Measurements from ENCODE around the gene AMDHD2. TPM values are rescaled to one million over a fixed set of nuclear protein-coding genes. Genes with fewer than 3 reads are reported as not detected.

Gene AMDHD2
- total and polyA plus RNA-seq, 2 experiments from 2014 or later: 15.2 to 31.9 TPM

DNA sequence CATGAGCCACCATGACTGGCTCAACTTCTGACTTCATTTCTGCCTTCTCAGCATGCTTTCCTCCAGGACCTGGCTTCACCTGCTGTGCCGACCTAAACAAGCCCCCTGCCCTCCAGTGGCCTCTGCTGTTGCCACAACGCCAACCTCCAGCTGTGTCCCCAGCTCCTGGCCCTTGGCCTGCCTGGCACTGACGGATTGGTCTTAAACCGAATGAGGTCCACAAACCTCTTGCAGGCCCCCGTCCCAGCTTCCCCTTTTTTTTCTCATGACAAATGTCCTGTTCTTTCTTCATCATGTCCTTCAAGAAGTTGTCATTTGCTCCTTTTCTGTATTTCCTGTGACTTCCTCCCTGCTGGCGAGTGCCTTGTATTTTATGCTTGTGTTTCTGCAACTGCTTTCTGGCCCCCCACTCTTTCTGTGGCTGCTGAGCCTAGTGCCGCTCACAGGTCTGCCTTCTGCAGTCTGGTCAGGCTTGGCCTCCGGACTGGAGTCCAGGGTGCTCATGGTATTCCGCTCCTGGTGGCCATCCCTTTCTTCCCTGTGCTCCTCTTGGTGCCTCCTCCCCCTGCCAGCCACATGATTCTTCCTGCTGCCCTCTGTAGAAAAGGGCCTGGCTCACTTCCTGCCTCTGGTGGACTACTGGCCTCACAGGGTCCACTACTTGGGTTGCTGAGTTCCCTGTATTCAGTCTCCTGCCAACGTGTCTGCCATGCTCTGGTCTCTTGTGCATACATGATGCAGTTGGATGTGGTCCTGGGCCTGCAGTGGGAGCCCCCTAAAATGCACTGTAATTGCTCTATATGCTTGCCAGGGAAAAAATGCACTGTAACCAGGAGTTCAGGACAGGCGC is 3.6 kb upstream of the AMDHD2 start:
- Histone ChIP-seq H2AFZ (no peak overlapping the region), H3K9ac (peak overlapping the region; percentile 98), H3K4me3 (no peak overlapping the region), H3K36me3 (ENCODE audit: low read depth) (no peaks in the 10 kb centered on the region), H3K27me3 (replicated peaks; ENCODE audit: insufficient read depth) (no peaks in the 10 kb centered on the region), H3K9me3 (ENCODE audit: low read depth) (no peaks in the 10 kb centered on the region), H3F3A (ENCODE audit: insufficient read depth) (peaks cover 12% of the 10 kb centered on the region), H3K9me2 (ENCODE audit: insufficient read depth) (no peaks in the 10 kb centered on the region), H3K27ac (0 out of 2 replicates have a peak overlapping the region, but pooled peaks have one; percentile 85), H3K4me2 (ENCODE audit: unreplicated experiment) (peak overlapping the region; percentile 88), H3K79me2 (ENCODE audit: insufficient read depth) (peaks cover 65% of the 10 kb centered on the region), H3K4me1 (ENCODE audit: insufficient read depth) (peaks cover 35% of the 10 kb centered on the region), H4K20me1 (ENCODE audit: insufficient read depth) (peaks cover 6% of the 10 kb centered on the region; the same call in 1 of the 2 replicates)
- 62 to 63% methylated on average over 11 of the region's 11 CpGs for WGBS, 2 experiments (ENCODE audit: low coverage in 1 of 2, low lambda C conversion rate in 2 of 2, missing lambda C conversion rate in 2 of 2)
- in situ Hi-C loops (cut with MboI): no loop called here
- TF ChIP-seq EZH2phosphoT487 (IDR thresholded peaks at IDR 0.05; ENCODE audit: insufficient read depth, low read depth) (no peak), EZH2 (IDR thresholded peaks at IDR 0.05; ENCODE audit: insufficient read depth, poor library complexity, severe bottlenecking) (no peak)
- peak; percentile 47 for DNase-seq

DNA sequence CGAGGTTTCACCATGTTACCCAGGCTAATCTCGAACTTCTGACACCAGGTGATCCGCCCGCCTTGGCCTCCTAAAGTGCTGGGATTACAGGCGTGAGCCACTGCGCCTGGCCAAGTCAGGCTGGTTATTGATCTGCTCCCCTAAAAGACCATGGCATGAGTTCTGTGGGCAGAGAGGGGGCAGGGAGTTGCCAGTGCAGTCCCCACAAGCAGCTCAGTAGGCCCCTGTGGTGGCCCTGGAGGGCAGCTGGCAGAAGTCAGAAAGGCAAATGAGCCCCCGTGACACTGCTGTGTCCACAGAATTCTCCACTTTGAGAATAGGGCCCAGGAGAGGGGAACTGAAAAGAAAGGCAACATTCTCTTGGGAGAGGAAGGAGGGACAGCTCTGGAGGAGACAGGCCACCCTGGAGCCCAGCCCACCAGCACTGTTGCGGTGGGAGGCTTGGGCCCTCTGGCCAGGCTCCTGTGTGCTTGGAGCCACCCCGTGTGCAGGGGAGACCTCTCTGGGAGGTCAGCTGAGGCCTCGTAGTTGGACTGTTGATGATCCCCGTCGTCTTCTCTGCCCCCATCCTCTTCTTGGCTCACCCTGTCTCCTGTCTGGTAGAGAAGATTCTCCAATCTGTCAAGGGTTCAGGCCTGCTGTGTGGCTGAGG is 2.1 kb upstream of the AMDHD2 start:
- no peaks in the 10 kb centered on the region for H3K9me2 ChIP-seq (ENCODE audit: insufficient read depth)
- in situ Hi-C loops (cut with MboI): no loop called here

DNA sequence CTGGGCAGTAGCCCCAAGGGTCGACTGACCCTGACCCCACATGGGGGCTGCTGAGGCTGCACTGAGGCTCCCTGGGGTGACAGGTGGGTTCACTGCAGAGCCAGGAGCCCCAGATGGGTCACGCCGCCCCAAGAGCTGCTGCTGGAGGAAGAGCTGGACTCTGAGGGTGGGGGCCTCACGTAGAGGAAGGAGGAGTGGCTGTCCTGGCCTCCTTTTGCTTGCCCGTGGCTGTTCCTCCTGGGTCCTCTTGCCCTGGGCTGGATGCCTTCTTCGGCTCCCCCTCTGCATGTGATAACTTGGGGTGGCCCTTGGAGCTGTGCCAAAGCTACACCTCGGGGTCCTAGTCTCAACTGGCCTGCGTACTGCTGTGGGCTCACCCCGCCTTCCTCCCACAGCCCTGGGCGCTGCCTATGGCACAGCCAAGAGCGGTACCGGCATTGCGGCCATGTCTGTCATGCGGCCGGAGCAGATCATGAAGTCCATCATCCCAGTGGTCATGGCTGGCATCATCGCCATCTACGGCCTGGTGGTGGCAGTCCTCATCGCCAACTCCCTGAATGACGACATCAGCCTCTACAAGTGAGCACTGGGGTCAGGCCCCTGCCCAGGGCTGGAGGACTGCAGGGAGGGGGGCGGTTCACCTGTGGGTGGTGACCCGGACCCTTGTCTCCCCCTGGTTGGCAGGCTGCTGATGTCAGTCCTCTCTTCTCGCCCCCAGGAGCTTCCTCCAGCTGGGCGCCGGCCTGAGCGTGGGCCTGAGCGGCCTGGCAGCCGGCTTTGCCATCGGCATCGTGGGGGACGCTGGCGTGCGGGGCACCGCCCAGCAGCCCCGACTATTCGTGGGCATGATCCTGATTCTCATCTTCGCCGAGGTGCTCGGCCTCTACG is 1.1 kb upstream of the AMDHD2 start:
- Histone ChIP-seq H3K79me2 (ENCODE audit: insufficient read depth) (peaks cover 89% of the 10 kb centered on the region), H3K4me3 (peak overlapping the region; percentile 40; the same call in 1 of the 2 replicates), H2AFZ (no peak overlapping the region), H3K27me3 (replicated peaks; ENCODE audit: insufficient read depth) (no peaks in the 10 kb centered on the region), H3K9ac (peak overlapping the region; percentile 87), H4K20me1 (ENCODE audit: insufficient read depth) (peaks cover 6% of the 10 kb centered on the region; the same call in 1 of the 2 replicates), H3K27ac (peak overlapping the region; percentile 67), H3K9me3 (ENCODE audit: low read depth) (no peaks in the 10 kb centered on the region), H3F3A (ENCODE audit: insufficient read depth) (peaks cover 8% of the 10 kb centered on the region), H3K4me1 (ENCODE audit: insufficient read depth) (peaks cover 35% of the 10 kb centered on the region), H3K9me2 (ENCODE audit: insufficient read depth) (no peaks in the 10 kb centered on the region), H3K36me3 (ENCODE audit: low read depth) (peaks cover 5% of the 10 kb centered on the region; the same call in 1 of the 2 replicates), H3K4me2 (ENCODE audit: unreplicated experiment) (no peak overlapping the region)
- in situ Hi-C loops (cut with MboI): no loop called here
- TF ChIP-seq EZH2phosphoT487 (IDR thresholded peaks at IDR 0.05; ENCODE audit: insufficient read depth, low read depth) (no peak), EZH2 (IDR thresholded peaks at IDR 0.05; ENCODE audit: insufficient read depth, poor library complexity, severe bottlenecking) (no peak)
- 78 to 79% methylated on average over 29 to 39 of the region's 39 CpGs for WGBS, 2 experiments (ENCODE audit: low coverage in 1 of 2, low lambda C conversion rate in 2 of 2, missing lambda C conversion rate in 2 of 2)
- DNase-seq: peak; percentile 40

More for the DNA sequence above, 2.1 kb upstream of the AMDHD2 start:
- no peak overlapping the region for H2AFZ ChIP-seq
- no peak overlapping the region for H3K4me2 ChIP-seq (ENCODE audit: unreplicated experiment)
- peaks cover 3% of the 10 kb centered on the region; the same call in 1 of the 2 replicates for H3K36me3 ChIP-seq (ENCODE audit: low read depth)
- DNase-seq: no peak
- WGBS, 2 experiments (ENCODE audit: low coverage in 1 of 2, low lambda C conversion rate in 2 of 2, missing lambda C conversion rate in 2 of 2): 75 to 77% methylated on average over 11 to 12 of the region's 12 CpGs
- H3K4me1 ChIP-seq (ENCODE audit: insufficient read depth): peaks cover 35% of the 10 kb centered on the region
- 0 out of 2 replicates have a peak overlapping the region, but pooled peaks have one; percentile 2 for H3K27ac ChIP-seq
- H3K27me3 ChIP-seq (replicated peaks; ENCODE audit: insufficient read depth): no peaks in the 10 kb centered on the region
- no peak for TF ChIP-seq EZH2phosphoT487 (IDR thresholded peaks at IDR 0.05; ENCODE audit: insufficient read depth, low read depth)
- no peak for TF ChIP-seq EZH2 (IDR thresholded peaks at IDR 0.05; ENCODE audit: insufficient read depth, poor library complexity, severe bottlenecking)
- H4K20me1 ChIP-seq (ENCODE audit: insufficient read depth): peaks cover 6% of the 10 kb centered on the region; the same call in 1 of the 2 replicates
- no peak overlapping the region; the same call in 1 of the 2 replicates for H3K9ac ChIP-seq
- H3F3A ChIP-seq (ENCODE audit: insufficient read depth): peaks cover 10% of the 10 kb centered on the region
- H3K4me3 ChIP-seq: no peak overlapping the region
- no peaks in the 10 kb centered on the region for H3K9me3 ChIP-seq (ENCODE audit: low read depth)
- H3K79me2 ChIP-seq (ENCODE audit: insufficient read depth): peaks cover 80% of the 10 kb centered on the region

Data from GM23248 (cell line).